Stimulated activated CD8-positive, alpha-beta memory T cell treated with anti-CD3 and anti-CD28 coated beads, Interleukin-2, amount 100 ng/mL, for 48 hours (primary cell): ENCODE data around the gene VWC2L.

Experiments
- DNase-seq, 2 donors: peaks; one replicate each; pipeline ENCODE4 v3.0.0-alpha.2; 2020; ENCODE audit warnings: low read depth in 2 of 2

The VWC2L gene

DNA sequence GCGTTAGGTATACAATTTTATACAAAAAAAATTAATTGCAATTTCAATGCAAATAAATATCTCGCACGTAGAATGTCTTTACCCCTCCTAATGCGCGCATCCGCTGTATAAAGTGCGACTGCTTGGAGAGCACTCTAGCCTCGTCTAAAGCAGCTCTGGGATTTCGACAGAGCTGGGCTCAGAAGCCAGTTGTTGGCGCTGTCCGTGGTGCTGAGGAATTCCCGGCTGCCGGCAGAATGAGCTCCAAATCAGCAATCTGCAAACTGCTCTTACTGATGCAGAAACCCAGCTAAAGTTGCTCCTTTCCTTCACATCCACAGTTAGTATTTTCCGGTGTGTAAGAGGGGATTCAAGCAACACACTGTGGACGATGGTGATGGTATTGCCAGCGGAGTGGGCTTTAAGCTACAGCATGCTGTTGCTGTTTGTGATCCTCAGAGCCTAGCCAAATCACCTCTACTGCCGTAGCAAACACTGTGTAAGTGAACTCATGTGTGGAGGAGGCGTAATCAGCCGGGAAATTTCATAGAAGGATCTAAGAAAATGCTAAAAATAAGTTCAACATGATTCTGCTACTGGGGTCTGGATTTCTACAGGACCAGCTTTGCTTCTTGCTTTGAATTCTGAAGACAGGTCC is at the start of gene VWC2L:
Gene VWC2L, plus strand, starts transcription at position 137 of the 637 bp plus-strand sequence. CDS start 3,140 bp downstream, outside the sequence.
- DNase-seq = peak; percentile 4 to 6

DNA sequence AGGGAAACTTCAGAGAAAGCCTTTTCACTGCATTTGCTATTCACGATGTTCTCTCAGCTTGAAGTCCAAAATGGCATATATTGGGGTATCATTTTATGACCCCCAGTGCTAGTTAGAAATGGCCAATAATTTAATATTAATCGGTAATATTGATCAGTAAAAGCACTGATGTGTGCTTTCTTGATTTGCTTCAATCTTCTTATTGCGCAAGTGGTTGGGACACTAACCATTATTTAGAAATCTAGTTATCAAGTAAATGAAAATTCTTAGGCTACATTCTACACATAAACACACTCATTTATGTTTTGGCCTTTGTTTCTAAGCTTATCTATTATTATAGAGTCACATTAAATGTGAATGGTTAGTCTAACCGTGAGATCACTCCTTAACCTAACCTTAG is 49.7 kb upstream of the VWC2L start:
- DNase-seq = no peak

DNA sequence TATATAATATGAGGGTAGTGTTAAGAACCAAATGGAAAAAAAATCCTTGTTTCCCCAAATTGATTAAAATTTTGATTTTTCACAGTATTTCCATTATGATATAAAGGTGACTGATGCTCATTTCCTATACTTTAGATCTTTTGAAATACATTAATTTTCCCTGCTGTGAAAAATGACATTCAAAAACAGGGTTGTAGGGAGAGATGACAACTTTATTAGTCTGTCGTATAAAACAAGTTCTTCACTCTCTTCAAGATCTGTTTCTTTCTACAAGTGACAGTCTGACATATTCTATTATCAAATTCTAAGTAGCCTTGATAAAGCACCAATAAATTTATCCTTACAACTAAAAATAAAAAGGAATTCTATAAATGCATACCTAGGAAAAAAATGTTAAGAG is 45.3 kb upstream of the VWC2L start:
- DNase-seq = no peak

DNA sequence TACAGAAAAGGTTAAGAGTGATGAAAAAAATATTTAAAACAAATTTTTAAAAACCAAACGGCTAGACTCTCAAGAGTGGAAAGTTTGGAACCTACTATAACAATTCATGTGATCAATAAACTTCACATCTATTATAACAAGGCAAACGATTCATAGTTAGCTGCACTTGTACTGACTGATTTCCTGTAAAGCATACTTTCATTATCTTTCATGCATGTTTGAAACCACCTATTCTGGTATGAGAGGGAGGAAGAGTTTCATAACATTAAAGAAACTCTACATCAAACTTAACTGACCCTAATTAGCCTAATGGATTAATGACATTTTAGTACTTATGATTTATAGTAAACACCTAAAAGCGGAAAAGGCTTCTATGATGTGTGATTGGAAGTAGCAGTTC is 43.7 kb upstream of the VWC2L start:
- DNase-seq = no peak

DNA sequence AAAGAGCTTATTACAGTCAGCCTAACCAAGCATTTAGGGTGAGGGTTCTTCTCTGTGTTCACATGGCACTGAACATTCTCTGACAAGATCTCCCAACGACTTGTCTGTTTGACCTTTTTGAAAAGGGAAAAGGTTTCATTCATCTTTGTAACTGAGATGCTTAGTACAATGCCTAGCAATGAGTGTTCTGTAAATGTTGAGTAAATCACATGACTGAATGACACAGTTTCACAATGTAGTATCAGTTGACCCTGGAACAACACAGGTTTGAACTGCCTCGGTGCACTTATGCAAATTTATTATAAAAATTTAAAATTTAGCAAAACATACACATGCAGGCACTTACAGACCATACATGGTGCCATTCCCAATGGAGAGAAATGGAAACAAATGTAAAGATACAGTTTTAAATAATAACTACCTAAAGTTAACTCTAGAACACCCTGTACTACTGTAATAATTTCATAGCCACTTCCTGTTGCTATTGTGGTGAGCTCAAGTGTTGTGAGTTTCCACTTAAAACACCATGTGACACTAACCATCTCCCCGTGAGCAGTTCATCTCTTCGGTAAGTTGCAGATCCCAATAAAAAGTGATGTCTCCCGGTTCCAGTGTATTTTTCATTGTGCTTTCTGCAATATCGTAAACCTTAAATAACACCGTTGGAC is 34.1 kb upstream of the VWC2L start:
- no peak for DNase-seq

DNA sequence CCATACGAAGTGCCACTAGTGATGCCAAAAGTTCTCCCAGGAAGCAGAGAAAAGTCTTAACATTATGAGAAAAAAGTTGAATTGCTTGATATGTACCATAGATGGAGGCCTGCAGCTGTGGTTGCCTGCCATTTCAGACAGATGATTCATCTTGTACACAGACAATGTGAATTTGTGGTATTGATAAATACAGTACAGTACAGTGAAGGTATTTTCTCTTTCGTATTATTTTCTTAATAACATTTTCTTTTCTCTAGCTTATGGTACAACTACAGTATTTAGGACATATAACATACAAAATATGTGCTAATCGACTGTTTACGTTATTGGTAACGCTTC is 33.6 kb upstream of the VWC2L start:
- DNase-seq = no peak

DNA sequence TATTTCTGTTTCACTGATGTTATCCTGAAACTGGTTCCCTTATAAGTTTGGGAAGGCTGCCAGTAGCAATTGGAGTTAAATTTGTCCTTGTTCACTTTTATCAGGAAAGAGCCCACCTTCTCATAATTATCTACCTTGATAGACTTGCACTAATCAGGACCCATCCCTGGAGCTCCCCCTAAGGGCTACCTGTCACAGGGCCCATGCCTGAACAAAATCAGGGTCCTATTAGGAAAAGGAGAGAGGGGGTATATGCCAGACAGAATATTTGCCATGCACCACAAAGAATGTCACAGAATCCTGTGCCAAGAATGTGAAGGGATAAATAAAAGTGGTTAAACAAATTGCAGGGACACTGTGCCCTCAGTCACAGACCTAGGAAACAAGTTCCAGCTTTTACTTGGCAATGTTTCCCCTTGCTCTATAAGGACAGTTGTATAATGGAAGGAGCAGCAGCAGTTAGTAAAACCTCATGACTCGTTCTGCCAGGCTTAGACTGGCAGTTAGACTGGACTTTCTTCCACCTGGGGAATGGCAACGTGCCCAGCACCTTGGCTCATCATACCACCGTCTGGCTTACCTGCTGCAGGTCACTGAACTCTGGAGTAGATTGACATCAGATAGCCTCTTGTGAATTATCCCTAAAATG is 32.3 kb upstream of the VWC2L start:
- no peak for DNase-seq

DNA sequence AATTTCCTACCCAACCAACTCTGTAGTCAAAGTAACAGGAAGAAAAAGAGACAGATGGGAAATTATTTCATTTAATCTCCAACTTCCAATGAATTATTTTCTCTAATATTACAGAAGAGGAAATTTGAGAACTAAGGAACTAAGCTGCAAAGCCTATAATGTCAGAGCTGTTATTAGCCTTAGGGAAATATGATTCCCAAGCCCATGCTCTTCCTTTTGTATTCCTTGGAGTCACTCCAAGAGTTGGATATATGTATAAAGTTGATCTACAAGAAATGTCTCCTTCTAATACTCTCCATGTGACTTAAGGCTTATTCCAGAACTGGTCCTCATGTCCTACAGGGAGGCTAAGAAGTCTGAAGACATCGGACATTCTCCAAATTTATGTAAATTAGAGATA is 31.6 kb upstream of the VWC2L start:
- no peak for DNase-seq

DNA sequence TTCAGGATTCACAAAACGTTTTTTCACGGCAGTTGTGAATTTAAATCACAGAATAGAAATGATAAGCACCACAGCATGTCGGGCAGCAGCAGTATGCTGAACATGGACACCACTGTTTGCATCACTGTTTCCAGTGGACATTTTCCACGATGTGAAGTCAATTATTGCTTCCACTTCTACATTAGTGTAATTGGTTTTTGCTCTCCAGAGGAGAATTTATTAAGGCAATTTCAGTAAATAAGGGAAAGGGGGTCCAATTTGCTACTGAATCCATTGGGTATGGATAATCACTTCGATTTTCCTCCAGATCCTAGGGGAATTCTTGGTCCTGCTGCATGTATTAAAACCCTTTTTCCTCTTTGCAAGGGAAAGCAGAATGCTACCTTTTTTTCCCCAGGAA is 30.2 kb upstream of the VWC2L start:
- DNase-seq = no peak

DNA sequence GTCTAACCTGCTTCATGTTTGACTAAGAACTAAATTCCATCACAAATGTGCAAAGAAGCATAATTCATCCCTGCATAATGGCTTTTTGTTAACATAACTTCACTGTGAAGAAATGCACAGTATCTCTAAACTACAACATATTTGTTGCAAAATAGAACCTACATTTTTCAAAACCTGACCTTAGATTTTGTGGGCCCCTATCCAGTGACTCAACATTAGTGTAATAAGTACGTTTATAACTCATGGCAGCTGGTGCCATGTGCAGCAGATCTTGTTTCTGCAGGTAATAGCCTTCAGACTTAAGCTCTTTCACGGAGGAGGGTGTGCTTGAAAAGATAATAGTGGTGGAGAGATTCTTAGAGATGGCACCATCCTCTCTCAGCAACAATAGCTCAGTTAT is 28.6 kb upstream of the VWC2L start:
- DNase-seq = no peak

DNA sequence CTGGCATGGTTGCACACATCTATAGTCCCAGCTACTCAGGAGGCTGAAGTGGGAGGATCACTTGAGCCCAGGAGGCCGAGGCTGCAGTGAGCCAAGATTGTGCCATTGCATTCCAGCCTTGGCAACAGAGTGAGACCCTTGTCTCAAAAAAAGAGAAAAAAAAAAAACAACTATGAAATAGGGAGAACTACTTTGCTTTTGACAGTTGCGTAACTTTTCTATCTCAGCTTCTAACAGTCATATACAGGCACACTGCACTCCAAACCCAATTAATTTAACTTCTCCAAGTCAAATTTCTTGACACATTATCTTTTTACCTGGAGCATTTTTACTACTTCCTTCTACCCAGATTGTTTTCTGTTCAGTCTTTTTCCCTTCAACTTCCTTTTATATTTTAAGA is 24.1 kb upstream of the VWC2L start:
- DNase-seq = no peak

DNA sequence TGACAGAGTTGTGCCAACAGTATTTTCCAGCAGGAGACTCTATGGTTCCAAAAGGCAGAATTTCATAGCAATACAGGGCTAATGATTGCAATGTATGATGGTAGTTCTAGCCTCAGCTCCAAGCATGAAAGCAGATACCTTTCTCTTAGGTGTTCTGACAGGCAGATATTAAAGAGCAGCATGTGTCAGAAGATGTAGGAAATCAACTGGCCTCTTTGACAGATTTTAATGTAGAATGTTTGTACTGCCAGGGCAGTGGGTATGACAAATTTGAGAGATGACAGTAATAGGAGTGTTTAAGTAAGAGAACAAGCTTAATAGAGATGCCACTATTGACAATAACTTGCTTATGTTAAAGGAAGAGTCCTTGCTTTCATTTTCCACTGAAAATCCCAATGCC is 21.5 kb upstream of the VWC2L start:
- no peak for DNase-seq

DNA sequence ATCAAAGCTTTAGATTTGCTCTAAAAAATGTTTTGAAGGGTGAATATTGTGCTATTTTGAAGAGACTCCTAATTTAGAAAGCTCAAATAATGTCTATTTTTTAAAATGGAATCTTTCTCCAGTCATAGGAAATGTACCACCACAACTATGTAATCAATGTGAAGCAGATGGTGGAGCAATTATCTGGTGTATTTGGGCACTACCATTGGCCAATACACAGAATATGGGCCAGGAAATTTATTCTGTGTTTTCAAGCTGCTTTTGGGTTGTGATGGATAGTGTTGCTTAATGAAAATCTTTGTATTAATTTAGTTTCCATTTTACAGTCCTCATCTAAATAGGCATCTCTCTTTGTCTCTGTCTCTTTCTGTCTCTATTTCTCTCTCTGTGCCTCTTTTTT is 17.1 kb upstream of the VWC2L start:
- no peak for DNase-seq

DNA sequence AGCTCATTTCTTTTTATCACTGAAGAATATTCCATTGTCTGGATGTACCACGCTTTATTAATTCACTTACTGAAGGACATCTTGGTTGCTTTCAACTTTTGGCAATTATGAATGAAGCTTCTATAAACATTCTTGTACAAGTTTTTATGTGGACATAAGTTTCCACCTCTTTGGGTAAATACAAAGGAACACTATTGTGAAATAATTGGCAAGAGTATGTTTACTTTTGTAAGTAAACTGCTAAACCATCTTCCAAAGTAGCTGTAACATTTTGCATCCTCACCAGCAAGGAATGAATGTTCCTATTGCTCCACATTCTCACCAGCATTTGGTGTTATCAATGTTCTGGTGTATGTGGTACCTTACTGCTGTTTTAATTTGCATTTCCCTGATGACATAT is 15.8 kb upstream of the VWC2L start:
- no peak for DNase-seq

DNA sequence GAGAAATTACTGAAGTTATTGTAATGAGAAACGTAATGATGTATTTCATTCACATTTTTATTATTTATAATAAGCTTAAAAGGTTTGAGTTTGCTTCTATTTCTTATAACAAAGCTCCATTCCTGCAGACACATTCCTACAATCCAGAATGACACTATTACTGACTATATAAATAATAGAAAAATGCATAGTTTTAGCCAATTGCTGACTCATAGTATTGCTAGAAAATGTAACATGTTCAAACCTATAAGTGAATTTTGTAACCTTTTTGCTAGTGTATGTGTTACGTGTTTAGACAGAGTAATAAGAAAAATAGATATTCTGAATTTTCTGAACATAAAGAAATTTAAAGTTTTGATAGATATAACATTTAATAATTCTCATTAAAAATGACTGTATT is 9.3 kb upstream of the VWC2L start:
- no peak for DNase-seq

DNA sequence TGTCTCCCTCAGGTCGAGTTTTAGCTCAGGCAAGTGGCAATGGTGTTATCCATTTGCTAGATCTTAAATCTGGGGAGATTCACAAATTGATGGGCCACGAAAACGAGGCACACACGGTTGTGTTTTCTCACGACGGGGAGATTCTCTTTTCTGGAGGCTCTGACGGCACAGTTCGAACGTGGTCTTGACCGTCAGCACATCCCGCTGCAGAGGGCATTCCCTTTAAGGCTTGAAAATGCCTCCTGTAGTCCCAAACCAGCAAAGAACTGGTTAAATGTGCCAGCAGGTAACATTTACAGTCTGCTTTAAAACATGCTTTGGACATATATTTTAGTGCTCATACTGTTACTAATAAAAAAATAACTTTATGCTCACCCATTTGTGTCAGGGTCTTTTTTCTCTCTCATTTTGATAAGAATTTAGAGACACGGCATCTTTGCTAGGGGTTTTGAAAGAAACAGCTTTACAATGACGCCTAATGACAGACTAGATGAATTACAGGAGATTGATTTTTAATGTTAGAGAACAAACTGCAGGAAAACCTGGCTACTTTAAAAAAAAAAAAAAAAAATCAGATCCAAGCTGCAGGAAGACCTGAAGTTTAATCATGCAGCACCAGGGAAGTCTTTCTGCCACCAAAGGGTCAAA is 602 bp upstream of the VWC2L start:
- DNase-seq = no peak

DNA sequence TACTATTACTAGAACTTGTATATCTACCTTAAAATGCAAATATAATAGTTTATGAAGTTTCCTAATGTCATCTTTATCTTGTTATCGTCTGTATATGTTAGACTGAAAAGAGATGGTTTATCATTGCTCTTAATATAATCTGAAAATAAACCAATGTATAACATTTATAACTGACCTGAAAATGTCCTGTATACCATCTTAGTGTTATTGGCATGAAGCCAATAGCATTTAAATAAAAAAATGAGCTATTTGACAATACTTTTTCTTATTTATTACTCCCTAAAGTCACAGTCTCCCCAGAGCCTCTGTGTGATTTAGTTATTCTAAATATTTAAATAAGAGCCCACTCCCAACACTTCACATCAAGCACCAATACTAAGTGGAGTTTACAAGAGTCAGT is 1.8 kb downstream of the VWC2L start:
- DNase-seq = no peak

DNA sequence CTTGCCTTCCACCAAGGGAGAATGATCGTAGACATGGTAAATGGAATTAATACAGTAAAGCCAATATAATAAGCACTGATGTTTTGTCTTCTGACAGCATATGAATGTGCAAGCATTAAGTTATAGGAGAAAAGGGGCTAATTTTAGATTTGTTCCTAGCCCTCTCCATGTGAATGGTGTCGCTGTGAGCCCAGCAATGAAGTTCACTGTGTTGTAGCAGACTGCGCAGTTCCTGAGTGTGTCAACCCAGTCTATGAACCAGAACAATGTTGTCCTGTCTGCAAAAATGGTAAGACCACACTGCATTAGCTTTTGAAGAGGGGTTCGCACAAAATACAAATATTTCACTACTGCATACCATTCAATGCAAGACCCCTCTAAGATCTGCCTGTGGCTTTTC is 25.6 kb downstream of the VWC2L start:
- DNase-seq = no peak

DNA sequence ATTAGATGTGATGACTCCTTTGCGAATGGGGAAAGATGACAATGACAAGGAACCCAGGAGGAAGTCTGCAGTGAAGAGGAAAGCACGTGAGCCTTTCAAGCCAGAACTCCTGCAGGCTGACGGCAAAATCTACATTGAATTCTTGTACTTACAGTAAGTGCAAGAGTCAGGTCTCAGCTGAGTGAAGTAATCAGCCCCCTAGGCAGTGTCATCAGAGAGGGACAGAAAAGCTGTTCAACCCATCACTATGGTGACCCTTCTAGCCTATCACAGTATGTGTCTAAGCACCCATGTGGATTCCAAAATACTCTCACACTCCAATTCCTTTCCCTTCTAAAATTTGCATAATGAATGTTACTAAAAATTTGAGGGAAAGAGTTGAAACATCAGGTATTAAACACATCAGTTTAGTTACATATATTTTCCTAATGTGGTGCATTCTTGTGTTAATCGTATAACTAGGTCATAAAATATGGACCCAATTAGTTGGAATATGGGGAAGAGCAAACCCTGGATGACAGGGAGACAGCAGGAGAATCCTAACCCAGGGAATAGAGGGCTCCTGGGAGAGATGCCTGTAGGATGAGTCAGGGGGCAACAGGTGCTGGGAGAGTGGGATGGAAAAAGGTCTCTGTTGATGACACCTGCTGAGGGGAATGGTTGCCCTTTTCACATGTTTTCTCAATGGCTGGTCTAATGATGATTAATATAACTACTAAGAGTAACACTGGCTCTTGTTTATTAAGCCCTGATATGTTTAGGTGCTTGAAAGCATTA is 39.5 kb downstream of the VWC2L start:
- no peak for DNase-seq

DNA sequence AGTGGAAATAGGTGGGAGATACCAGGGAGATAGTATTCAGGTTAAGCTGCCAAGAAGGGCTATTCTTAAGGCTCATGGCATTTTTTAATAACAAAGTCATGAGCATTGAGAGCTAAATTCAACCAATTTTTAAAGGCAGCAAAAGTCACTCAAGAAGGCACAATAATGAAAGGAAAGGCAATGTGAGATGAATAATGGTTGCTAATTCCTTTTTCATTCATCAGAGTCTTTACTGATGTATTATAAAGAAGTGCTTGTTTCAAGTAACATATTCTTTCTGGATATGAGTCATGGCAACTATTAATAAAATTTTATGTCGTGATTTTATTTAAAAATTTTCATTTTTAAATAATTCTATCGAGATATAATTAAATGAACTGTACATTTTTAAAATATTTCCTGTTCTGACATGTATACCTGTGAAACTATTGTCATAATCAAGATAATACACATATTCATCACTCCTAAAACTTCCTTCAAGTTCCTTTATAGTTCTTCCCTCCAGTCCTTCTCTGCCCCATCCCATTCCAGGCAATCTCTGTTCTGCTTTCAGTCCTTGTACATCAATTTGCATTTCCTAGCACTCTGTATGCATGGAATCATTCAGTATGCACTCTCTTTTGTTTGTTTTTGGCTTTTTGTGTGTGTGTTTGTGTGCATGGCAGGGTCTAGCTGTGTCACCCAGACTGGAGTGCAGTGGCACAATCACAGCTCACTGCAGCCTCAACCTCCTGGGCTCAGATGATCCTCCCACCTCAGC is 40.8 kb downstream of the VWC2L start:
- no peak for DNase-seq

DNA sequence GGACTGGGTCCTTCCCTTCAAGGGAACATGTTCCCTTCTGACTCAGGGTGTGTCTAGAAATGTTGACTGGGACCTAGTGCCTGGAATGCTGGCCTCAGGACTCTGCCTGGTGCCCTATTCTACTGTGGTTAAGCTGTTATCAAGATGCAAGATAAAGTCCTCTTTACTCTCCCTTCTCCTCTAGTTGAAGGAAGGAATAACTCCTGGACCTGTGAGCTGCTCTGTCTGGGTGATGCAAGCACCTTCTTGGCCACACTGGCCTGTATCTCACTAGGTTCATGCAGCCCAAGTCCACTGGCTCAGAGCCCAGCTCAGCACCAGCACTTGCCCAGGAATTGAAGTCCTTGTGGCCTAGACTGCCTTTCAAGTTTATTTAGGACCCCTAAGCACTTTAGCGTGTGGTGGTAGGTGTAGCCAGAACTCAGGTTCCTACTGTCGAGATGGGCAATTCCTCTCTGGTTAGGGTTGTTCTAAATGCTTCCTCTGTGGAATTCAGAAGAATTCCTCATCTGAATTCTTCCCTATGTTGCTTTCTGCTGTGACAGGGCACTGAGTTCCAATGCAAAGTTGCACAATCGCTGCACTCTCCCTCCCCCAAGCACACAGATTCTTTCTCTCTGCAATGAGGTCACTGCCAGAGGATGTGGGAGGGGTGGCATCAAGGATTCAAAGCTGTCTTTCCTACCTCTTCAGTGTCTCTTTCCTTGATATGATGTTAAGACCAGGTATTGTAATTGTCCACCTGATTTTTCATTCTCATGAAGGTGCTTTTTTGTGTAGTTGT is 54.7 kb downstream of the VWC2L start:
- no peak for DNase-seq
